Kidney (tissue), 14 donors: Measurements from ENCODE around the gene MOSPD3. TPM values are rescaled to one million over a fixed set of nuclear protein-coding genes. Genes with fewer than 3 reads are reported as not detected.

Experiments used
- DNase-seq, 5 donors: peaks; one replicate each; pipeline ENCODE4 v3.0.0-alpha.2; 2013 to 2020
- FAIRE-seq: peaks from 2 replicates; lab custom pipeline; 2012; peaks lifted over from hg19 to GRCh38; lab: Jason Lieb, UNC
- H3K27ac ChIP-seq, 2 donors: one replicate each; pipeline ENCODE4 v1.7.0; 2013; ENCODE audit warnings: low read depth in 2 of 2, low read length in 2 of 2, inconsistent platforms in 1 of 2
- H3K27me3 ChIP-seq: one replicate; pipeline ENCODE4 v1.7.1; 2013; ENCODE audit warnings: low read length, inconsistent platforms; ENCODE audit not compliant: control insufficient read depth, insufficient read depth
- H3K36me3 ChIP-seq, 3 donors: one replicate each; pipeline versions ENCODE4 v1.7.0 to v1.7.1; 2013; ENCODE audit warnings: low read length in 3 of 3, control low read depth in 1 of 3, inconsistent platforms in 1 of 3; ENCODE audit not compliant: insufficient read depth in 3 of 3, control insufficient read depth in 2 of 3
- H3K4me1 ChIP-seq, 3 donors: one replicate each; pipeline versions ENCODE4 v1.7.0 to v1.7.1; 2013; ENCODE audit warnings: low read length in 3 of 3, inconsistent platforms in 1 of 3, low read depth in 1 of 3; ENCODE audit not compliant: control insufficient read depth in 2 of 3, insufficient read depth in 2 of 3
- H3K4me3 ChIP-seq, 3 donors: one replicate each; pipeline versions ENCODE4 v1.7.0 to v1.8.1; 2013; ENCODE audit warnings: low read length in 3 of 3, control low read depth in 1 of 3, inconsistent platforms in 1 of 3
- H3K9ac ChIP-seq, 3 donors: one replicate each; pipeline versions ENCODE4 v1.7.0 to v1.7.1; 2013; ENCODE audit warnings: low read length in 3 of 3, control low read depth in 1 of 3, inconsistent platforms in 1 of 3
- H3K9me3 ChIP-seq, 3 donors: one replicate each; pipeline versions ENCODE4 v1.7.0 to v1.7.1; 2013; ENCODE audit warnings: low read length in 3 of 3, control low read depth in 1 of 3, inconsistent platforms in 1 of 3; ENCODE audit not compliant: control insufficient read depth in 2 of 3, insufficient read depth in 1 of 3
- intact Hi-C: fragments of 100-400 bp; cut with DNase I; formaldehyde crosslinking; loops from one replicate; pipeline ENCODE4 v1.11.1; 2022
- polyA plus RNA-seq: library from polyadenylated mRNA; stranded (reverse); fragments of 350-450 nt; fragmentation: Illumina TruSeq; extraction: RNeasy Lipid Tissue Mini Kit (QIAGEN cat#74804); gene quantifications from one replicate; pipeline ENCODE4 v1.2.3, GENCODE V29; 2014; ENCODE audit warnings: low read depth, low replicate concordance; ENCODE audit not compliant: insufficient read depth
- total RNA-seq: library from RNA; stranded (reverse); fragmentation: NEBNext Ultra II Directional; extraction: Animal tissue kit (Norgen Biotek cat#: 25700); gene quantifications from one replicate; pipeline ENCODE4 v1.2.1, GENCODE V29; 2021
- TF ChIP-seq, protein P1 (sequence below): IDR thresholded peaks from 3 replicates; pipeline ENCODE4 v1.5.1; 2012; ENCODE audit warnings: mild to moderate bottlenecking, moderate library complexity, borderline replicate concordance; ENCODE audit not compliant: insufficient read depth; ENCODE audit errors: extremely low read depth
- donor health status: control.
- donor health status: control.
- donor health status: control.
- donor health status: control.
- donor health status: control.
- donor health status: DM: yes; HTN: yes; CAD: no.
- donor health status: Normal renal cell carcinoma (clear cell type).

The MOSPD3 gene
- total and polyA plus RNA-seq, 2 donors from 2014 or later: 18.2 to 30.6 TPM

DNA sequence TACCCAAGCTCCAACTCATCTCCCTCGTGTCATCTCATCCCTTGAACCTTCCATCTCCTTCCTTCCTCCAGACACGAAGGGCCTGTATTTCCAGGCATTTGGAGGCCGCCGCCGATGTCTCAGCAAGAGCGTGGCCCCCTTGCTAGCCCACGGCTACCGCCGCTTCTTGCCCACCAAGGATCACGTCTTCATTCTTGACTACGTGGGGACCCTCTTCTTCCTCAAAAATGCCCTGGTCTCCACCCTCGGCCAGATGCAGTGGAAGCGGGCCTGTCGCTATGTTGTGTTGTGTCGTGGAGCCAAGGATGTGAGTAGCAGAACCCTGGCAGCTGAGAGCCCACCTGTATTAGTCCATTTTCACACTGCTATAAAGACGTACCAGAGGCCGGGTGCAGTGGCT lies 20.7 kb upstream of the MOSPD3 start:
- no peak overlapping the region for H3K27ac ChIP-seq
- DNase-seq: no peak
- H3K9ac ChIP-seq: no peak overlapping the region
- no peaks in the 10 kb centered on the region for H3K9me3 ChIP-seq
- no peaks in the 10 kb centered on the region for H3K27me3 ChIP-seq
- peaks cover 0 to 3% (median 0%) of the 10 kb centered on the region in 3 donors for H3K4me1 ChIP-seq
- intact Hi-C loops: no loop called here
- H3K36me3 ChIP-seq: no peaks in the 10 kb centered on the region
- H3K4me3 ChIP-seq: no peak overlapping the region
- FAIRE-seq: no peak
- TF ChIP-seq, protein P1, sequence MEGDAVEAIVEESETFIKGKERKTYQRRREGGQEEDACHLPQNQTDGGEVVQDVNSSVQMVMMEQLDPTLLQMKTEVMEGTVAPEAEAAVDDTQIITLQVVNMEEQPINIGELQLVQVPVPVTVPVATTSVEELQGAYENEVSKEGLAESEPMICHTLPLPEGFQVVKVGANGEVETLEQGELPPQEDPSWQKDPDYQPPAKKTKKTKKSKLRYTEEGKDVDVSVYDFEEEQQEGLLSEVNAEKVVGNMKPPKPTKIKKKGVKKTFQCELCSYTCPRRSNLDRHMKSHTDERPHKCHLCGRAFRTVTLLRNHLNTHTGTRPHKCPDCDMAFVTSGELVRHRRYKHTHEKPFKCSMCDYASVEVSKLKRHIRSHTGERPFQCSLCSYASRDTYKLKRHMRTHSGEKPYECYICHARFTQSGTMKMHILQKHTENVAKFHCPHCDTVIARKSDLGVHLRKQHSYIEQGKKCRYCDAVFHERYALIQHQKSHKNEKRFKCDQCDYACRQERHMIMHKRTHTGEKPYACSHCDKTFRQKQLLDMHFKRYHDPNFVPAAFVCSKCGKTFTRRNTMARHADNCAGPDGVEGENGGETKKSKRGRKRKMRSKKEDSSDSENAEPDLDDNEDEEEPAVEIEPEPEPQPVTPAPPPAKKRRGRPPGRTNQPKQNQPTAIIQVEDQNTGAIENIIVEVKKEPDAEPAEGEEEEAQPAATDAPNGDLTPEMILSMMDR: no peak

DNA sequence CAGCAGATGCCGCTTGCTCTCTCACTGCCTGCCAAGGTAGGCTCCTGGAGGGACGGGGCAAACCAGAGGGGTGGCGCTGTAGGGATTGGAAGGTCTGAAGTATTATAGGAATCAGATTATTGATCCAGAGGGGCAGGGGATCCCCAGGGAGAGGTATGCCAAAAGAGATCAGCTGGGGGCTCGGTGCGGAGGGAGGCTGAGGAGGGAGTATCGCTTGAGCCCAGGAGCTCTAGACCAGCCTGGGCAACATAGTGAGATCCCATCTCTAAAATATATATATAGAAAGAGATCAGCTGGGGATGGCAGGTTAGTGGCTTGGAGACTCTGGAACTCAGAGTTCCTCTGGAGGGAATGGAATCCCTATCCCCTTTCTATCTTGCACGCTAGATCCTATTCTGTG lies 17.2 kb upstream of the MOSPD3 start:
- no peak overlapping the region for H3K9ac ChIP-seq
- no peak for DNase-seq
- H3K4me1 ChIP-seq: no peaks in the 10 kb centered on the region
- FAIRE-seq: no peak
- intact Hi-C loops: no loop called here
- TF ChIP-seq, protein P1: no peak
- no peak overlapping the region for H3K27ac ChIP-seq
- no peaks in the 10 kb centered on the region for H3K27me3 ChIP-seq
- no peaks in the 10 kb centered on the region for H3K9me3 ChIP-seq
- H3K4me3 ChIP-seq: no peak overlapping the region
- no peaks in the 10 kb centered on the region for H3K36me3 ChIP-seq

- no peaks in the 10 kb centered on the region for H3K9me3 ChIP-seq
Observed at GRCh38 chr7:100598425-100598824, 13.9 kb upstream of the MOSPD3 start.

More at GRCh38 chr7:100598425-100598824, 13.9 kb upstream of the MOSPD3 start:
- DNase-seq (no peak), FAIRE-seq (no peak)
- intact Hi-C loops: no loop called here
- no peak overlapping the region for H3K4me3 ChIP-seq
- TF ChIP-seq, protein P1: no peak
- no peaks in the 10 kb centered on the region for H3K36me3 ChIP-seq
- no peaks in the 10 kb centered on the region for H3K4me1 ChIP-seq
- no peak overlapping the region for H3K27ac ChIP-seq
- H3K27me3 ChIP-seq: no peaks in the 10 kb centered on the region
- no peak overlapping the region for H3K9ac ChIP-seq
